HG02884 (cell line): ENCODE measurements around the gene IL1RAPL2.
"Not testable (repeated sequence)": the region's sequence is repeated elsewhere in the genome, so short reads cannot be mapped to it uniquely, and the experiment has no call there.

Source experiments
- ATAC-seq: cut with Tn5 transposase; IDR thresholded peaks from one replicate; pipeline ENCODE4 v1.9.1; 2021; ENCODE audit warnings: mild to moderate bottlenecking, moderate library complexity; ENCODE audit not compliant: unreplicated experiment

The IL1RAPL2 gene

DNA sequence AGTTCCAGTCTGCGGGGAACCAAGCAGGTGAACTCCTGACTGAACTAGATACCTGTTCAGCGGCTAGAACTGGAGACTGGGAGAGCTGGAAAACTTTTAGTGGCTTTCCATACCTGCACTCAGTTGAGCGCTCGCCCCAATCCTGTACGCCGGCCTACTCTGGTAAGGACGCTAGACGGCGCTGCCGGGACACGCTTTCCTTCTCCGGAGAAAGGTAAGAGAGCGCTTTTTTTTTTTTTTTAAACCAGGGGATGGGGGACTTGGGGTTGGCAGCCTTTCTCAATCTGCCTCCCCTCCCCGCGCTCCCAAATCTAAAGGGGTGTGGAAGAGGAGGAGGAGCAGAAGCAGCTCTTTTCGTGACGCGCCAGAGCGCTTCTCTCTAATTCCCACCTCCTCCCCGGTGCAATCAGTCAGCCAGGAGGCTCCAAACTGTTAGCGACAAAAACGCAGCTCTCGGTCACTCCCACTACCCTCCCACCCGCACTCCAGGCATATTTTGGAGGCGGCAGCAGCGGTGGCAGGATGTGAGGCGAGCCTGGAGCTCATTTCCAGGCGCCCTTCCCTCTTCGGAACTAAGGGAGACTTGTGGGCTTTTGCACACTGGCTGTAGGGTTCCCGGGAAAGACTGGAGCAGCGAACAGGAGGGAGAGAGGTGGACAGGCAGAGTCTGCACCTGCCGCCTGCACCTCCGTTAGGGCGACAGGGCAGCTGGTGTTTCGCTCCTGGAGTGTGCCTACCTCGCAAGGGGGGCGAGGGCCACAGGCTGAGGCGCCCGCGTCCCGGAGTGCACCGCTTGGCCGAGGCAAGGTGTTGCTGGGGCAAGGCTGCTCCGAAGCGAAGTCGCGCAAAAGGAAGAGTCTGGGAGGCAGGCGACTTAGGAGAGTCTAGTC, at the start of gene IL1RAPL2:
Gene IL1RAPL2, plus strand, starts transcription at position 409 of the 890 bp plus-strand sequence.
- no peak for ATAC-seq

DNA sequence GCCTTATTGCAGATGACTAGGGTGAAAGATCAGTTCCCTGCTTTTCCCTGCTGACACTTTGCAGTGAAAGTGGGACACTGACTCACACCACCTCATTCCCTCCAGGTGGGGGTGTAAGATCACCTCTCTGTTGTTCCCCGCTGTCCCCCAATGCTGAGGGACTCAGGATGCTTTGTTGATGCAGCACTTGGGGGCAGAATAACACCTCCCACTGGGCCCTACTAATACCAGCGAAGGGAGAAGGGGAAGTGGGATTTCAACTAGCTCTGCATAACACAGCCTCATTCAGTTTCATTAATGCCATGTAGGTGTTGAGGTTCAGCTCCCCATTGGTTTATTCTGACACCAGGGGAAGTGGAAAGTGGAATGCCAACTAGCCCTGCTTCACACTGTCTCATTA, 43.6 kb upstream of the IL1RAPL2 start:
- no peak for ATAC-seq

DNA sequence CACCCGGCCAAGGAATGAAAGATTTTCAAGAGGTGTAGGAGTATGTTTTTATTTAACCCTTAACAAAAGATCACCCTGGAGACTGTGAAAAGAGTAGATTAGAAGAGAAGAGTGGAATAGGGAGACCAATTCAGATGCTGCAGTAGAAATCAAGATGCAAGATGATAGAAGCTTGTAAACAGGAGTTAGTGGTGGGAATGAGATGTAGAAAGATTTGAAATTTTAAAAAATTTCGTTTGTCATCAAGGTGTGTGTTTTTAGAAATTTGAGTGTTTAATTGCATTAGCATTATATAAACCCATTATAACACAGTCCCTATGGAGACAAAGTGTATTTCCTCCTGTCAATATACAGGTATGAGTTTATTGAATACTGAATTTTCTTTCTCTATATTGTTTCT, 42.1 kb upstream of the IL1RAPL2 start:
- ATAC-seq = no peak

DNA sequence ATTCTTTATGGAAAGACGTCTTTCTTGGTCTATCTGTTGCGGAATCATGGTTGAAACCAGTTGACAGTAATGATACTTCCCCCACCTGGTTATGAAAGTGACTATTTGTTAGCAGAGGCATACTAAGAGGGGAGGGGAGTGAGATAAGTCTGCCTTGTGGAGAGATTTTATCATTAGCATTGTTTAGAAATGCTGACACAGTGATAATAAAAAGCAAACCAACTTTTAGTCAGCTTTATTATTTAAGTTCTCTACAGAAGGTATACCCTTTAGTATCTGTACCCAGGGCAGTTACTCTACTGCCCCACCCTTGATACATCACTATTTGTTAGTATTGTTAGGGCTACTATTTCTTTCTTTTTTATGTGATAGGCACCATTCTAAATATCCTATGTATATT, 26.9 kb upstream of the IL1RAPL2 start:
- ATAC-seq = no peak

DNA sequence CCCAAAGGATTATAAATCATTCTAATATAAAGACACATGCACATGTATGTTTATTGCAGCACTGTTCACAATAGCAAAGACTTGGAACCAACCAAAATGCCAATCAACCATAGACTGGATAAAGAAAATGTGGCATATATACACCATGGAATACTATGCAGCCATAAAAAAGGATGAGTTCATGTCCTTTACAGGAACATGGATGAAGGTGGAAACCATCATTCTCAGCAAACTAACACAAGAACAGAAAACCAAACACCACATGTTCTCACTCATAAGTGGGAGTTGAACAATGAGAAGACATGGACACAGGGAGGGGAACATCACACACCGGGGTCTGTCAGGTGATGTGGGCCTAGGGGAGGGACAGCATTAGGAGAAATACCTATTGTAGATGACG, 23.6 kb upstream of the IL1RAPL2 start:
- not testable (repeated sequence) for ATAC-seq

DNA sequence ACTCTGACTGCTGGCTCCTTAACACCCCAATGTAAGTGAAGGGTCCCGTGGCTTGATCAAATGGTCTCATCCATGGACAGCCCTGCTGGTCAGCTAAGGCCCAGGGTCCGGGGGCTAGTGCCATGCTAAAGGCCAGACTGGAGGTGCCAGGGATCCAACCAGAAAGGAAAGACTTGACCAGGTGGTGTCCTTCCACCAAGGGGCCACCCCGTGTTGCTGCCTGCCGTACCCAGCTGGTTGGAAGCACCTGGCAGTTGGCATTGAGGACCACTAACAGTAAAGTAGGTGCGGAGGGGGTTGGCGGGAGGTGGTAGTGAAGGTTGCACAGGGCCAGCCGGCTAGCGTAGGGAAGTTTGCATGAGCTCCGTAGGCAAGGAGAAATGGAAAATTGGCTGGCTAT, 1.7 kb upstream of the IL1RAPL2 start:
- no peak for ATAC-seq

DNA sequence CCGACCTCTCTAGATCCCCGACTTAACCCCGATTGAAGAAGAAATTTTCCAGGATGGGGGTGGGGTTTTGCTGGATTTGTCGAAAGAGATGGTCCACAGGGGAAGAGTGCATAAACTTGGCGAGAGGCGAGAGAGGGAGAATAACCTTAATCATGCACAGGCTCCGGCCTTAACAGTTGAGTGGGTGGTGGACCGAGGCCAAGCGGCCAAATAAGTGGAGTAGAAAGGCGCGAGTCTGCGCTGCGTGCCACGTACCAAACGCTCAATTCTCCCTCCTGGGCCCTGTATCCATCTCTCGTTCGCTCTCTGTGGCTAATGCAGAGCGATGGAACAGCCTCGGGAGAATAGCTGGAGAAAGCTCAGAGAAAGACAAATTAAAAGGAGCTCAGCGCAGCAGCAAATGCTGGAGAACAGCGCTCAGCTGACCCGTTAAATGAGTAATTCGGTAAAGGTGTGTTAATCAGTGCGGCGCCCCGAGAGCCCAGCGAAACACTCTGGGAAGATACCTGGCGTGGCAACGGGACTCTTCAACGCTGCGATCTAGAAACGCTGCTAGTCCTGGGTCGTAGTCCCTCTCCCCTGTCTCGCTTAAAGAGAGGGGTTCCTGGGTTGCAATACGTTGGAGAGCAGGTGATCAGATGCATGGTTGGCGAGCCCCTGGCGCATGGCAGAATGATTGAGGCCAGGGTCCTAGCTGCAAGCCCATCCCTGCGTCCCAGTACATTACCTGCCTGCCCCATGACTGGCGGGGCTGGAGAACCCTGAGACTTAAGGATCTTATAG, 887 bp upstream of the IL1RAPL2 start:
- no peak for ATAC-seq

DNA sequence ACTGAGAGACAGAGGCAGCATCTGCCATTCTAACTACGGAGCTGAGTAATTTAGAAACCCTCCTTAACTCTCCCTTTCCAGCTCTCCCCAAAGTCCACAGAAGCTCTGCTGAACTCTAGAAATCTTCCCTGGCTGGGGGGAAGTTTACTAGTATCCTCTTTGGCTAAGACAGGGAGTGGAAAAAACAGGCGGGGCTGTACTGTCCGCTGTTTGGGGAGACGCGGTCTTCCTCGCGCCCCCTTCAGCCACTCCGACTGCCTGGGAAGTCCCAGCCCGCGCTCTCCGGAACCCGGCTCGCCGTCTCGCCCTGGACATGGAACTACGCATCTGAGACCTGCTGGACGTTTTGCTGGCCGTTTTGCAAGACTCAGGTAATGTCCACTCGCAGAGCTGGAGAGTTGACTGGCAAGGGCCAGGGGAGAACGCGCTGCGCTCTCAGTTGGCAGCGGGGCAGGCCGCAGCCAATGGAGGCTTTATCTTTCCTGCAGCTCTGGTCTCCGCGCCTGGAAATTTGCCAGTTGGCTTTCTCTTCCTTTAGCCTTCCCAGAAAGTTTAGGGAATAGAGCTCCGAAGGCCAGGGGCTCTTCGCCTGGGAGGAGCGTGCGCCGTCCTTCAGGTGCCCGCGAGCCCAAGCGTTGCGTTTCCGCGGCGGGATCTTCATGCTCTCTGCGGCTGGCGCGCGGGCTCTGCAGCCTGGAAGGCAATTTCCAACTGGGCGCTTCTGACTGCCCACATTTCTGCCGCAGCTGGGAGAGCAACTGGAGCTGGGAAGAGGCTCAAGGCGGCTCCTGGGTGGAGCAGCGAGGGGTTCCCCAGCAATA, 892 bp downstream of the IL1RAPL2 start:
- ATAC-seq = no peak

DNA sequence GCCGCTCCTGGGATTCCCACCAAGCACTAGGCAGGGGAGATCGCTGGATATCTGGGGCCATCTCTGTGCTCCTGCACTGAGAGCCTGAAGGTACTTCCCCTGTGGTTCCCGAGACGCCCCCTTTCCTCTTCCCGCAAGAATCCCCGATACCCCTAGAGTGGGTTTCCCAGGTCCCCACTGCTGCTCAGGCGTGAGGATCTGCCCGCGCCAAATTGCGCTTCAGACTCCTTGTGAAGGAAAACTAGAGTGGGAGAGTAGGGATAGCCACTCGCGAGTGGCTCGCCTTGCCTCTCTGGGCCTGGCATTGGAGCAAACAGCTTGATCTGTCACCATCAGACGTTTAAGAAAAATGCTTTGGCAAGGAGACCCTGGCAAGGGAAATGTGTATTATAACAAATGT, 1.5 kb downstream of the IL1RAPL2 start:
- ATAC-seq = no peak

DNA sequence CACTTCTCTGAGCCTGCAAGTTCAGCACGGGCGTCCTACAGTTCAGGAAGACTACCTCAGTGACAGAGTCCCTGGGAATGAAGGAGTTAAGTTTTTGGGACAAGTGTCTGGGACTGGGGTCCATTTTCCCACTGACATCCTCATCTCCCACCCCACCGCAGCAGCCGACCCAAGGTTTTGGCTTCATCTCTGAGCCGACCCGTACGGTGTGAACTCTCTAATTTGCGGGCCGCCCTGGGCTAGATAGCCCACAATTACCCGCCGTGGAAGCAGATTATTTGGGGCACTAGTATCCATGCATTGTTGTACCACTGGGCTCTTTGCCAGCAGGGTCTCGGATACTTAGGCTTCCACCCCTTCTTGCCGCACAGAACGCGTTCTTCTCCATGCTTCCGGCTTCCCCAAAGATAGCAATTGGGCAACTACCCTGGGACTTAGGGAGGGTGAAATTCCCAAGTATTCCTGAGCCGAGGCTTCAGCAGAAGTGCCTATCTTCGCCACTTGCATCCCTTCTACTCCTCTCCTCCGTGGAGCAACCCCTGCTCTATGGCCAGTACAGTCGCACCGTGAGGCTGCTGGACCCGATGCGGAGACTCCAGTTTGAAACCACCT, 2.4 kb downstream of the IL1RAPL2 start:
- no peak for ATAC-seq

DNA sequence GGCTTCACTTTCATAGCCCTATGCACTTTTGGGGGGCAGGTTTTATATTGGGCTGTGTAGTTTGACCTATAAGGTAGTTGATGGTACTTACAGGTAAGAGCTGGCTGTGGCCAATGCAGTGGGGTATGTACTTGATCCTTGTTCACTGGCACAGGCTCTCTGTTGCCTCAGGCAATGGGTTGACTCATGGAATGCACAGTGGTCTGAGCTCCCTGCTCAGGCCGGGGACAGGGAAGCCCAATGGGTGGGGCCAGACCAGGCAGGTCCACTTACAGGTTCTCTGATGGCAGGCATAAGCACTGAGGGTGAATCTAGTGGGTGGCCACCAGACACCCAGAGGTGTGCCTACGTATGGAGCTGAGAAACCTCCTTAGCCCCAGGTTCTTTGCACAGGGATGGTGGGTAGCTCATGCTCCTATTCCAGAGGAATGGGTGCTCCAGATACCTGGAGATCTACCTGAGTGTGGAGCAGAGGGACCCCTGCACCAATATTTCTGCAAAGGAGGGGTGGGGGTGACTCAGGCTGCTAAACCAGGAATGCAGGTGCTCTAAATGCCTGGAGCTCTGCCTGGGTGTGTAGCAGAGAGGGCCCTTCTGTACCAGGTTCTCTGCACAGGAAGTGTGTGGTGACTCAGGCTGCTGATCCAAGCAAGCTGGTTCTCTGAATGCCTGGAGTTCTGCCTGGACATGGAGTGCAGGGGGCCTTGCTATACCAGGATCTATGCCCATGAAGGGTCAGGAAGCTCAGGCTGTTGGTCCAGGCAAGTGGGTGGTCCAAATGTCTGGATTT, 52.3 kb downstream of the IL1RAPL2 start:
- no peak for ATAC-seq

DNA sequence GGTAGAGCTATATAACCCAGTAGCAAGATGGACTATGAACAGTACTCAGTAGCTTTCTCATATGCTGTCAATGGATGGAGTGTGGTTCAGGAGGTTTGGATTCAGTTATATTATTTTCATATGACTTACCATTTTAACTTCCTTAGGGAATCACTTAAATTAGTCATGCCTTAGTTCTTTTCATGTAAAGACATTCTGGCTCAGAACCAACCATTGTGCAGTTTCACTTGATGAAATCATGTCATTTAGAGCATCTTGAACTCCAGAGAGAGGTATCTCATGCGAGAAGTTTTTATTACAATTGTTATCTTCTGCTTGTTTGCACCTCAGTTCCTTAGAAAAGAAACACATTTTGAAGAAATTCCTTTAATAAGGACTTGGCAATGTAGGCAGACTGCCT, 55.8 kb downstream of the IL1RAPL2 start:
- ATAC-seq = no peak

DNA sequence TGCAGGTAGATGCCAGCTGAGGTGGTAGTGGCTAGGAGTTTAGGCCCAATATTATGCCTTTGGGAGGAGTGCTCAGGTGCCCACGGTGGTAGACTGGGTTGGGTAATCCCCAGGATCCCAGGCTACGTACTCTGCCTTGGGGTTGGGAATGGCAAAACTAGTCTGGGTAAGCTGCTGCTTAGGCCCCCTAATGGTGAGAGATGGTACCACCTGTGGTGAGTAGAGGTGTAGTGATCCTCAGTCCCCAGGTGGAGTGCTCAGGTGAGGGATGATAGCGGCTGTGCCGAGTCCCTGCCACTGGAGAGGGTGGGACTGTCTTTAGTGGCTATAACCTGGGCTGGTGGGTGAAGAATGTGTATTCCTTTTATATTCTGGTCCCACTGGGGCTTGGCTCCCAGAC, 75.2 kb downstream of the IL1RAPL2 start:
- ATAC-seq = no peak

DNA sequence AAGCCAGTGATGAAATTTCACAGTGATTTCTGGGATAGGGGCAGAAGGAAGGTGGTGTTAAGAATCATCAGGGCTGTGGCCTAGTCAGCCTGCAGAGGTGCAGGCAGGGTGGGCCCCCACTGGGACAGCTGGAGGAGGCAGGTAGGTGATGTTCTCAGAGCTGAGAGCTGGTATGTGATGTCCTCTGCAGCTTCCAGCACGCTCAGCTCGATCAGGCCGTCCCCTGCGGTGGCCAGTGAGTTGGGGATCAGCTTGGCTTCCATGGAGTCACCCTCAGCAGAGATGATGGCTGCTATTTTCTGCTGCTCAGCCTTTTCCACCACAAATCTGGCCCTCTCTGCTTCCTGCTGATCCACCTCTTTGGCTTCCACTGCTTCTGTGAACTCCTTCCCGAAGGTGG, 81.1 kb downstream of the IL1RAPL2 start:
- ATAC-seq = no peak

DNA sequence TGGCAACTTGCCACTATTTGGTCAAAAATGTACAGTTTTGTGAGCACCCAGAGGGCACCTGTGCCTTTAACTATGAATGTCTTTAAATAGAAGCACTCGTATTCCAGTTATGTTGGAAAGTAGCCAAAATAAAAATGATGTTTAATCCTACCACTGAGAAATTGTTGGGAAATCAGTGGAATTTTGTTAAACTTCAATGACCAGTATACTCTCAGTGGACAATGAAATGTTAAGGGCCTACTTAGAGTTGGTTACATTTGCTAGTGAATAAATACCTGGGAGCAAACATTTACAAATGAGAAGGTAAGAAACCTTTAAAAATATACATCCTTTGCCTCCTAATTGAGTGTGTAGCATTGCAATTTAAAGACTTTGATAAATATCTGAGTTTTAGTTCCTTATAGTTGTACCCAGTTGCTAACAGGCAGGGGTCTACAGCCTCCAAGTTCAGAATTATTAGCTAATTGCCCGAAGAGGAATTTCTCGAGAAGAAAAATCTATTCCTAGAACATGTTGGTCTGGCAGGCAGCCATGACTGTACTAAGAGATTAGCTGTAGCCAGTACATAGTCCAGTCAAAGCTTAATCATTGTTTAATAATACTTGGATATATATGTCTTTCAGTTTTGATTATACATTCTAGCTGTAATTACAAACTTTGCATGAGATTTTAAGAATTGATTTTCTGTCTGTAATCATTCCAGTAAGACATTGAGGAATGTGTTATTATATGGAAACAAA, 93.2 kb downstream of the IL1RAPL2 start:
- ATAC-seq = no peak

DNA sequence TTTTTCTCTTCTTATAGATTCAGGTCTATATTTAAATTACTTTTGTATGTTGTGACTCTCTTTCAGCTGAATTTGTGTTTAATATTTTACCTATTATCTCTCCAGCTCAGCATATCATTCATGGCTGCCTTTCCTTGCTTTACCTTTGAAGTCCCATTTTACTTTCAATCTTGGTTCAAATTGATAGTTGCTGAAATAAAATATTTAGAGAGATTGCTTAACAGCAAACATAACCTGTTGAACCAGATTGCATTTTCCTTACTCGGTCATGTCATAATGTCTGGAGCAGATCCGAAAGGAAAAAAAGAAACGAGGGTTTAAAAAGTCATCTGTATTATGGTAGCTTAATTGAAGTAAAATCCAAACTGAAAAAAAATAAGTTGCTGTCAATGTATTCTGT, 94.1 kb downstream of the IL1RAPL2 start:
- ATAC-seq = no peak

DNA sequence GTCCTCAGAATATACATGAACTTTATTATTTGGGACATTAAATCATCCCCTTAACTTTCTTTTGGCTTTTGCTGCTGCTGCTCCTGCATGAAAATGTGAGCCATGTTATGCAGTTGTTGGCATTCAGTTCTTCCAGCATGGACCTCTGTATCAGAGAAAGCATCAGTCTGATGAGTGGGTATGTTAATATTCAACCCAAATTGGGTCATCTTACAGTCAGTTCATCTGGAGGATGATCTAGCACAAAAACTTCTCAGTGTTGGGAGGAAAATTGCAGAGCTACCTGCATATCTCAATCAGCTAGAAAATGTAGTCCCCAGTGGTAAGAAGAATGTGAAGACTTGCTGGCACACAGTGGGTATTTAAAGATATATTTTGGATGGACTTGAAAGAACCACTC, 96.7 kb downstream of the IL1RAPL2 start:
- ATAC-seq = no peak

DNA sequence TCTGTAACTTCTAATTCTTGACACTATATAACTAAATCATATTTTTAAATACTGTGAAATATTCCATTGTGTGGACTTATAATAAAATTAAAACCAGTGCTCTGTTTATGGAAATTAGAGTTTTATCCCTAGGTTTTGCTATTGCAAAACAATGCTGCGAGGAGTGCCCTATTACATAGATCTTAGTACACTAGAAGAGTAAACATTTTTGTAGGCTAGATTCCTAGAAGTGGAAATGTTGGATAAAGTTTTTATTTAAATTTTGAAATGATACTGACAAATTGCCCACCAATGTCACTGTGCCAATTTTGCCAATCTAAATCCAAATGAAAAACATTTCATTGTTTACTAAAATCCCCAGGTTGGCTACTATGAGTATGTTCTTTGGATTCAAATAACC, 99.7 kb downstream of the IL1RAPL2 start:
- no peak for ATAC-seq

DNA sequence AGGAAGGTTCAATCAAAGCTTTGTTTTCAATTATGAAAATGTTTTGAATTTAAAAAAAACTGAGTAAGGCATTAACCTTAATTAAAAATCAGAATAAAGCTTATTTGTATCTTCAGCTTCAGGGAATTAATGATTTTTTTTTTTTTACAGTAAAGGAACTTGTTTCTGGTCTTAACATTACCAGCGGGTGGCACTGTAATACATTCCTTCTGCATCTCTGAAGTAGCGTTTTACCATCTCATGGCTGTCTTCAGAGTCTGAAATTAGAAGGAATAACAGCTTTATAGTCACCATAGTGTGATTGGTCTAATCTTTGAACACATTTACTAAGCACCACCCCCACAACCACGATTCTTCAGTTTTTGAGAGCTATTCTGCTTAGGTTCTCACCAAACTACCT, 102.6 kb downstream of the IL1RAPL2 start:
- no peak for ATAC-seq
